HG02973 (cell line): ENCODE measurements around the gene SHISA9.

Source experiments
- ATAC-seq: cut with Tn5 transposase; IDR thresholded peaks from one replicate; pipeline ENCODE4 v1.9.1; 2021; ENCODE audit warnings: moderate library complexity; ENCODE audit not compliant: unreplicated experiment

SHISA9 gene

GRCh38 chr16:13244770-13245169, 343.4 kb downstream of the SHISA9 start:
- ATAC-seq = no peak

DNA sequence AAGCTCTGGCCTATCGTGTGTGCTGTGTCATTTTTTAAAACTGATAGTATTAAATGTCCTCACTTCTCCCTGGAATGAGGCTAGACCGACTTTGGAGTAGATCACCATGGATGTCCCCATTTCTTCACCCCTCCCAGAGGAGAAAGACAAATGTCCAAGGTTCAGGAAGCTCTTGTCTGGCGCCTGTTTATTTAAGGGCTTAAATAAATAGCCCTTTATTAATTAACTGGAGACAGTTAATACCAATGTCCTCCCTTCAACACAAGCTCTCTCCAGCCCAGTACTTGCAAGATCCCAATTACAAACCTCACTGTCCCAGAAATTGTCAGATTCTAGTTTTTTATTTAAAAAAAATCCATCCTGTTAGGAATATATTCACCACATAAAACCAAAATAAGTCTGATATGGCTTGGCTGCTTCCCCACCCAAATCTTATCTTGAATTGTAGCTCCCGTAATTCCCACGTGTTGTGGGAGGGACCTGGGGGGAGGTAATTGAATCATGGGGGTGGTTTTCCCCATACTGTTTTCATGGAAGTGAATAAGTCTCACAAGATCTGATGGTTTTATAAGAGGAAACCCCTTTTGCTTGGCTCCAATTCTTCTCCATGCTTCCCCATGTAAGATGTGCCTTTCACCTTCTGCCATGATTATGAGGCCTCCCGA, 344.4 kb downstream of the SHISA9 start:
- no peak for ATAC-seq

- no peak for ATAC-seq
Measured at GRCh38 chr16:13254998-13255614, 353.7 kb downstream of the SHISA9 start.

- ATAC-seq = no peak
Measured at GRCh38 chr16:13262270-13263090, 361.1 kb downstream of the SHISA9 start.

DNA sequence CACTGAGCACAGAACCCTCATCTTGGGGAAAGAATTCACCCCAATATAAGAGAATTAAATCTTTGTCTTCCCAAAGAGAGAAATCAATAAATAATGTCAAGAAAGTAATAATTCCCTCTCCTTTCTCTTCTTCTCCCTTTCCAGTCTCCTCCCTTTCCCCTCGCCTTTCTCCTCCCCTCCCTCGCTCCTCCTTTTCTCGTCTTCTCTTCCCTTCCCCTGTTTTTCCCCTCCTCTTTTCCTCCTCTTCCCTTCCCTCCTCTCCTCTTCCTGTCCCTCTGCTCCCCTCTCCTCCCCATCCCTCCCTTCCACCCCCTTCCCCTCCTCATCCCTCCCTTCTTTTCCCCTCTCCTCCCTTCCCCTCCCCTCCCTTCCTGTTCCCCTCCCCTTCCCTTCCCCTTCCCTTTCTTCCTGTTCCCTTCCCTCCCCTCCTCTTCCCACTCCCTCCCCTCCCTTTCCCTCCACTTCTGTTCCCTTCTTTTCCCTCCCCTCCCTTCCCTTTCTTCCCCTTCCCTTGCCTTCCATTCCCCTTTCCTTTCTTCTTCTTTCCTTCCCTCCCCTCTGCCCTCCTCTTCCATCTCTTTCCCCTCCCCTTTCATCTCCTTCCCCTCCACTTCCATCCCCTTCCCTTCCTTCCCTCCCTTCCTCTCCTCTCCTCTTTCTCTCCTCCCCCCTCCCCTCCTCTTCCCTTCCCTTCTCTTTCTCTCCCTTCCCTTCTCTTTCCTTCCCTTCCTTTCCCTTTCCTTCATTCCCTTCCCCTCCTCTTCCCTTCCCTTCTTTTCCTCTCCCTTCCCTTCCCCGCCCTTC, 363.6 kb downstream of the SHISA9 start:
- ATAC-seq = no peak

- no peak for ATAC-seq
Measured at GRCh38 chr16:13269359-13269758, 368.0 kb downstream of the SHISA9 start.

DNA sequence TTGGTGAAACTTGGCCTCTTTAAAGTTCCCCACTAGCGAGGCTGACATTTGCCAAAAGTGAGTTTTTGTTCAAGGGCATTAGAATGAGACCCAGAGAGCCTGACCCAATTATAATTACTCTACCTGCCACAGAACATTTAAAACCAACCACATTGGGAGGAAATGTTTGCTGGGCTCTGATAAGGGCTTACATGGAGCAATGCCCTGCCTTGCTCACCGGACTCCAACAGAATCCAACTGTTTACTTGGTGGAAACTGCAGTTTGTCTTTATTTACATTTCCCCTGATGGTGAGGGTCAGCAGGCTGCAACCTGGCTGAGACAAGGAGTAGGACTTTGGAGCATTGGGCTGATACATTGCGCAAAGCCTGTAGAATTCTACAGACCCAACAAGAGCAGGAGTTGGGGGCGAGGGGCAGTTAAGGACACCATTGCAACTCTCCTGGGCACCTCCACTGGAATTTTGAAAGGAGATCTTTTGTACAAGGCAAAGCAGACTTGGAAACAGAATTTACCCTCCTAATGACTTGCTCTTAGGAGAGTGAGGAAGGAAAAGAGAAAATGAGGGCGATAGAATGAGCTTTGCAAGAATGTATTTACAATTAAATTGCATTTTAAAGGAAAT, 368.6 kb downstream of the SHISA9 start:
- no peak for ATAC-seq

GRCh38 chr16:13270602-13271001, 369.2 kb downstream of the SHISA9 start:
- ATAC-seq = no peak

- no peak for ATAC-seq
Measured at GRCh38 chr16:13289515-13289914, 388.1 kb downstream of the SHISA9 start.
